ENCODE results near the gene UGCG. TPM values are rescaled to one million over a fixed set of nuclear protein-coding genes. Genes with fewer than 3 reads are reported as not detected.

The UGCG gene
- total and polyA plus RNA-seq, 2 of the 4 experiments (the other 2 are of a cell fraction): 84.2 to 104 TPM

- POLR2A ChIA-PET (ENCODE audit: unreplicated experiment): no interaction called here
Measured at GRCh38 chr9:111948951-111949350, 52.3 kb downstream of the UGCG start.

More at GRCh38 chr9:111948951-111949350, 52.3 kb downstream of the UGCG start:
- no CpG with 5 or more reads among the region's 2 CpGs for WGBS, 2 experiments (ENCODE audit: extremely low coverage in 2 of 2, insufficient read length in 1 of 2)
- CTCF ChIA-PET: interaction anchor here (0.6 kb wide), 2 partner anchors 119 to 262 kb away, joined by 3 to 4 read pairs; no protein-coding TSS in a partner anchor
- Histone ChIP-seq H4K91ac (ENCODE audit: insufficient read depth, low read depth, low read length) (peak overlapping the region; percentile 61; the same call in 1 of the 2 replicates), H3K9me1 (ENCODE audit: insufficient read depth, low read length) (peaks cover 9% of the 10 kb centered on the region), H3K36me3 (ENCODE audit: control insufficient read depth, insufficient read depth, low read length) (no peaks in the 10 kb centered on the region), H3K23ac (ENCODE audit: low read depth, low read length) (no peak overlapping the region), H3K56ac (ENCODE audit: extremely low read depth, insufficient read depth, low read length) (no peak overlapping the region), H3K27me3 (ENCODE audit: control insufficient read depth, insufficient read depth, low read length) (no peaks in the 10 kb centered on the region), H2AK9ac (replicated peaks; ENCODE audit: low read depth, low read length, poor library complexity) (no peak overlapping the region), H2BK15ac (ENCODE audit: low read depth, low read length) (peak overlapping the region; percentile 76; the same call in 1 of the 3 replicates), H2AK5ac (ENCODE audit: low read depth, low read length) (peak overlapping the region; percentile 63), H3K4me3 (ENCODE audit: insufficient read depth, low read depth, low read length) (no peak overlapping the region), H2BK20ac (ENCODE audit: low read depth, low read length) (peak overlapping the region; percentile 76; the same call in 1 of the 2 replicates), H3K14ac (replicated peaks; ENCODE audit: low read depth, low read length) (no peak overlapping the region), H3K4me1 (ENCODE audit: control insufficient read depth, insufficient read depth, low read length) (peaks cover 12% of the 10 kb centered on the region), H2AFZ (replicated peaks; ENCODE audit: low read length, poor library complexity) (peak overlapping the region; percentile 39), H3K4ac (ENCODE audit: low read depth, low read length) (peak overlapping the region; percentile 75; the same call in 1 of the 2 replicates), H2BK5ac (ENCODE audit: low read depth, low read length, poor library complexity, severe bottlenecking) (peak overlapping the region; percentile 59), H4K20me1 (ENCODE audit: insufficient read depth, low read length) (no peaks in the 10 kb centered on the region), H3K18ac (ENCODE audit: low read depth, low read length) (peak overlapping the region; percentile 76; the same call in 1 of the 2 replicates), H3K79me1 (ENCODE audit: low read depth in 1 of 2, low read length in 2 of 2) (peaks cover 0 to 4% of the 10 kb centered on the region in 2 experiments; a peak in 1 of 4 replicates), H4K5ac (ENCODE audit: low read depth, low read length) (peak overlapping the region; percentile 77; the same call in 1 of the 2 replicates), H4K8ac (ENCODE audit: low read depth in 2 of 2, low read length in 2 of 2) (peak overlapping the region in 1 of 2 experiments; percentile 19; a peak in 2 of 4 replicates), H3K27ac (ENCODE audit: insufficient read depth, low read length) (no peak overlapping the region), H3K9me3 (ENCODE audit: control insufficient read depth, insufficient read depth, low read length) (no peaks in the 10 kb centered on the region), H2BK120ac (ENCODE audit: low read depth, low read length) (peak overlapping the region; percentile 77; the same call in 1 of the 2 replicates), H3K9ac (ENCODE audit: low read depth, low read length) (no peak overlapping the region), H3K4me2 (ENCODE audit: low read depth, low read length) (no peak overlapping the region)
- dilution Hi-C loops (cut with HindIII; ENCODE audit: low sequenced_read_pairs, unreplicated experiment): no loop called here
- BruUV-seq (replicated peaks): no TSS peak
- intact Hi-C loops (cut with micrococcal nuclease): loop anchor here (5.0 kb wide), 1 partner anchor 123 kb away; no protein-coding TSS in a partner anchor
- DNase-seq (peak; percentile 65), ATAC-seq (ENCODE audit: low read depth) (peak; percentile 15; the same call in 1 of the 2 replicates)
- in situ Hi-C loops (cut with MboI; ENCODE audit: low sequenced_read_pairs): loop anchor here (10.0 kb wide), 1 partner anchor 126 kb away; no protein-coding TSS in a partner anchor
- TF ChIP-seq FOS (IDR thresholded peaks at IDR 0.05; ENCODE audit: low read depth, low read length) (no peak), ELK1 (IDR thresholded peaks at IDR 0.05; ENCODE audit: borderline replicate concordance, low read depth, low read length) (no peak)
